GM15510 (cell line): ENCODE results near the gene VSX1.

ENCODE experiments used
- POLR2A ChIP-seq: IDR thresholded peaks from 3 replicates; pipeline ENCODE4 v1.6.1; 2011; ENCODE audit warnings: borderline replicate concordance; ENCODE audit not compliant: insufficient read length; ENCODE audit errors: extremely low read depth

Gene VSX1

GRCh38 chr20:25064561-25065071 is 17.3 kb downstream of the VSX1 start:
- no peak for TF ChIP-seq POLR2A

DNA sequence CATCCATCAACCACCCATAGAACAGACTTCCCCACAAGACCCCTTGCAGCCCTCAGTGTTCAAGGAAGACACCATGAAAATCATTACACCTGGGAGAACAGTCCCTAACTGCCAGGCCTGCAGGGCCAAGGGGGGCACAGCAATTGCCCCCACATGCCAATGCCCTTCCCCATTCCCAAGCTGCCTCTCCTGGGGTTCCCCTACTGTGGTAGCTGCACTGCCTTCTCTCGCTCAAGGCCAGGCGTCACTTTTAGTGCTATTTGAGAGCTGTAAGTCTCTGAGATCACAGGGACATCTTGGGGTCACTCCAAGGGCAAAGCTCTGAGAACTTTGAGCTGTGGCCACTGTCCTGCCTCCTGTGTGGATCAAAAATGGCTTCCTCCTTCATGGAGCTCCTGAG is 18.0 kb downstream of the VSX1 start:
- no peak for TF ChIP-seq POLR2A

GRCh38 chr20:25063546-25063945 is 18.4 kb downstream of the VSX1 start:
- no peak for TF ChIP-seq POLR2A

DNA sequence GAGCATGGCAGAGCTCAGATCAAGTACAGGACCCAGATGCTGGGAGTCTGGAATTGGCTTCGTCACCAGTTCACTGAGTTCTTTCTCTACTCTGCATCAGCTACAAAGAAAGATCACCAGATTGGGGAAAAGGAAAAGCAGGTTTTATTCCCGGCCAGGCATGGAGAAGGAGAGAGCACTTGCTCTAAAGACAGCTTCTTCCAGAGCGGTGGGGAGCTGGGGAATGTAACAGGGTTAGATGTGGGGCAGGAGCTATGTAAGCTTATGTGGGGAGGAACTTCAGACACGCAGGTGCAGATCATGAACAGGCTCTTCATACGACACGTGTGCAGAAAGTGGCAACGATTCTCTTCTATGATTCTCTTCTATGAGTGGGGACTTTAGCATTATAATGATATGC is 19.1 kb downstream of the VSX1 start:
- no peak for TF ChIP-seq POLR2A

DNA sequence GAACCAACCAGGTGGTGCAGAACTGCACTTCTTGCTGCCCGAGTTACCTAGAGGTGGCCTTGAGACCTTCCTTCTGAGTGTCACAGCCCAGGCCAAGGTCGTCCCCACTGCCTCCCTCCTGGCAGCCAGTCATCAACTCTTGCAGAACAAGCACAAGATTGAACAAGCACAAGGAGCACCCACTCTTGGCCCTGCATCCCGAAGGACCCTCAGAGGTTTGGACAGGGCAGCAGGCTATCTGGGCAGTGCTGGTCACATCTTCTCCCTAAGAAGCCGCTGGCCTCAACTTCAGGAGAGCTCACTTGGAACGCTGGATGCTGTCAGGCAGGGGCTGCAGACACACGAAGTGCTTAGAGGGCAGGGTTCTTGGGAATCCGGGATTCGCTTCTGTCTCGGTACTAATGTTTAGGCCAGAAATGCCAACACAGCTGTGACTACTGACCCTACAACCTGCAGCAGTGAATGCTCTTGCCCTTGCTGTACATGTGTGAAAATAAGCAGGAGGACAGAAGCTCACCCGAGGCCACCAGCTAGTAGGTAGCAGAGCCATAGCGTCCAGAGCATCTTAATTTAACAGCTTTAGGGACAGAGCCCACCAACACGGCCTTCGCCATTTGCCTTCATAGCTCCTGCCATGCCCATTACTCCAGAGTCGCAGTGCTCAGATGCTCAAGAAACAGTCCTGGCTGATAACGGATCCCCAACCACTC is 20.0 kb downstream of the VSX1 start:
- TF ChIP-seq POLR2A, result no peak

DNA sequence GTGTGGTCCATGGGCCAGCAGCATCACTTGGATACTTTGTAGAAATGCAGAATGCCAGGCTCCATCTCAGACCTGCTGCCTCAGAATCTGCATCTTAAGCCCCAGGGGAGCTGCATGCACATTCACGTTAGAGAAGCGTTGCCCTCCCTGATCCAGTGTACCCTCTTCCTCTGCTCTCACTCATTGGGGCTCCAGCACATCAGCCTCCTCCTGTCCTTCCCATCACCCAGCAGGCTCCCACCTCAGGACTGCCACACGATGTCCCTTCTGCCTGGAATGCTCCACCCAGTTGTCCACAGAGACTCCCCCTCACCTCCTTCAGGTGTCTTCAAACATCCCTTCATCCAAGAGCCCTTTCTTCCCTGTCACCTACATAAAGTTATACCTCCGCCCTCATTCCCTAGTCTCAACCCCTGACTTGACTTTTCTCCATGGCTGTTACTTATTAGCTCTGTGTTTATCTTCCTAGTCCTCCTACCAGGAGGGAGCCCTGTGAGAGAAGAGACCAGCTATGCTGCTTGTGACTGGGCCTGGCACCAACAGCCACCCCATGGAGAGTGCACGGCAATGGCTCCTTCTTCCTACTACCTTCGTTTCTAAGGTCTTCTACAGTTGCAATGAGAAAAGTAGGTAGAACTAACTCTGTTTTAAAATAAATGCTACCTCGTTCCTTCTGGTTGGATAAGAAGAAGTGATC is 20.7 kb downstream of the VSX1 start:
- no peak for TF ChIP-seq POLR2A

GRCh38 chr20:25059866-25060465 is 22.0 kb downstream of the VSX1 start:
- TF ChIP-seq POLR2A, result no peak

- no peak for TF ChIP-seq POLR2A
Observed at GRCh38 chr20:25058847-25059810, 22.8 kb downstream of the VSX1 start.

GRCh38 chr20:25058051-25058846 is 23.7 kb downstream of the VSX1 start, which contains the start of gene ACSS1:
TSS of gene ACSS1 (minus strand) at chr20:25058139. CDS start at chr20:25058102, 37 bp downstream.
- TF ChIP-seq POLR2A, result peak; percentile 77

GRCh38 chr20:25057234-25058050 is 24.5 kb downstream of the VSX1 start:
- TF ChIP-seq POLR2A, result peak; percentile 28

GRCh38 chr20:25056690-25057233 is 25.2 kb downstream of the VSX1 start:
- TF ChIP-seq POLR2A, result no peak

DNA sequence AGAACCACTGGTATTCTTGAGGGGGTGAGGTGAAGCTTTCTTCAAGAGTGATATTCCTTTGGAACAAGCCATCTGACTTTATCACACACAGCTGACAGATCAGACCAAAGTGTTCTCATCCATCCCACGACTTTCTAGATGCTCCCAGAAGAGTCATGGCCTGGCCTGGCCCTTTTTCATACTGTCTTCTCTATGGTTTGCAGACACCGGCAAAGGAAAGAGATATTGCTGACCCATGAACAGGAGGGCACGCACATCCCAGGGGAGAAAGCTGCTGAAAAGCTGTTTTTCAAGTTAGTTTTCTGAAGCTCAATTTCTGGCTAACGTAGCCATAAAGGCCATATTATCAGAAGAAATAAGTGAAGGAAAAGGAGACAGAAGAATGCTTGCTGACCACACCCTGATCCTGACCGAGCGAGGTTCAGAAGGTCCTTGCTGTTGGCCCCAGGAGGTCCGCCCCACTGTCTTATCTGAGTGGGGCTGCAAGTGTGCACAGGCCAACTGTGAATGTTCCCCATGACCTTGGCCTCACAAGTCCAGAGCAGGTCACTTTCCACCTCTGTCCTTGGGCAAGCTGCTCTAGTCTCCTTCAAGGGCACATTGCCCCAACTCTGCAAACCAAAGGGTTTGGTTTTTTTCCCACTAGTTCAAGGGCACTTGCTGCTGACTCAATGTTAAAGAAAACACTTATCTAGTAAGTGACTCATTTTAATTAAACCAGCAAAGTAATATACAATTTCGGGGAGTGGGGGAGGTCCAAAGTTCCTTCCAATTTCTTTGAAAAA is 26.0 kb downstream of the VSX1 start:
- TF ChIP-seq POLR2A, result no peak

DNA sequence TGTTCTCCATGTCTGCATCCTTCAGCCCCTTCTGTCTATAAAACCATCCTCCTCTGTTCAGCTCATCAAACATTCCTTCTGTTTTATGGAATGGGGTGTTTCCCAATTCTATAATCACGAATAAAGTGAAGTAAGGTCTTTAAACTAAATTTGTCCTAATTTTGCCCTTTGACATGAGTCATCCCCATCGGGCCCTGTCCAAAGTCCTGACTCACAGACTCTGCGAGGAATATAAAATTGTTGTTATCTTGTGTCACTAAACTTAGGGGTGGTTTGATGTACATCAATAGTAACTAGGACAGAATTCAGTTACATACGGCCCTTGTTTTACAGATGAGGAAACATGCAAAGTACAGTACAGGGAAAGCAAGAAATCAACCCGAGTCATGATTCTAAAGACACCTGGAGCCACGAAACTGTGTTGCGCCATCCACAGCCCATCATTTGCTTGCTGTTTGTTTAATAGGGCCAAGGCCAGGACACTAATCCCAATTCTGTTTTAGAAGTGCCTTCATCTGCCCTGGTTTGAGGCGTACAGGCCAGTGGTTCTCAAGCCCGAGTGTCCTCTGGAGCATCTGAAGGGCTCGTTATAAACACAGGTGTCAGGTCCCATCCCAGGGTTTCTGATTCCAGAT is 26.8 kb downstream of the VSX1 start:
- no peak for TF ChIP-seq POLR2A
